Activated CD4-positive, alpha-beta T cell treated with anti-CD3 and anti-CD28 coated beads, Interleukin-2, amount 50 U/mL, for 48 hours (primary cell): Measurements from ENCODE around the gene TBC1D2.

Experiments used
- DNase-seq, 2 experiments: peaks; one replicate each; pipeline ENCODE4 v3.0.0-alpha.2; 2020

Gene TBC1D2

GRCh38 chr9:98236901-98237487 lies 18.5 kb downstream of the TBC1D2 start:
- no peak for DNase-seq

- DNase-seq, result no peak
Measured at GRCh38 chr9:98235126-98235525, 20.3 kb downstream of the TBC1D2 start.

GRCh38 chr9:98234245-98234825 lies 21.1 kb downstream of the TBC1D2 start:
- DNase-seq, result no peak

GRCh38 chr9:98232926-98233325 lies 22.5 kb downstream of the TBC1D2 start:
- no peak for DNase-seq

- DNase-seq, result no peak
Measured at GRCh38 chr9:98231770-98232478, 23.5 kb downstream of the TBC1D2 start.

GRCh38 chr9:98230789-98231188 lies 24.7 kb downstream of the TBC1D2 start:
- DNase-seq, result no peak

GRCh38 chr9:98230304-98230703 lies 25.1 kb downstream of the TBC1D2 start:
- DNase-seq, result no peak

GRCh38 chr9:98229620-98230019 lies 25.8 kb downstream of the TBC1D2 start:
- no peak for DNase-seq

GRCh38 chr9:98229090-98229395 lies 26.4 kb downstream of the TBC1D2 start:
- DNase-seq, result no peak

GRCh38 chr9:98228392-98229089 lies 26.9 kb downstream of the TBC1D2 start:
- DNase-seq, result no peak

- DNase-seq, result no peak
Measured at GRCh38 chr9:98227883-98228282, 27.6 kb downstream of the TBC1D2 start.

- DNase-seq, result no peak
Measured at GRCh38 chr9:98226957-98227356, 28.5 kb downstream of the TBC1D2 start.

GRCh38 chr9:98226516-98226915 lies 28.9 kb downstream of the TBC1D2 start:
- DNase-seq, result no peak

GRCh38 chr9:98225015-98225442 lies 30.4 kb downstream of the TBC1D2 start:
- no peak for DNase-seq

GRCh38 chr9:98222885-98223691 lies 32.4 kb downstream of the TBC1D2 start:
- DNase-seq, result no peak

- DNase-seq, result no peak
Measured at GRCh38 chr9:98220911-98221310, 34.5 kb downstream of the TBC1D2 start.

GRCh38 chr9:98219794-98220370 lies 35.6 kb downstream of the TBC1D2 start:
- DNase-seq, result no peak

GRCh38 chr9:98219364-98219716 lies 36.1 kb downstream of the TBC1D2 start:
- no peak for DNase-seq

- DNase-seq, result no peak
Measured at GRCh38 chr9:98218562-98219363, 36.7 kb downstream of the TBC1D2 start.

GRCh38 chr9:98217255-98217654 lies 38.2 kb downstream of the TBC1D2 start:
- no peak for DNase-seq

- DNase-seq, result no peak
Measured at GRCh38 chr9:98216391-98216790, 39.1 kb downstream of the TBC1D2 start.

GRCh38 chr9:98215821-98216220 lies 39.6 kb downstream of the TBC1D2 start:
- DNase-seq, result no peak
